ENCODE results near the gene PRPF19. TPM values are rescaled to one million over a fixed set of nuclear protein-coding genes. Genes with fewer than 3 reads are reported as not detected.

PRPF19 gene
- total RNA-seq, 1 donor from 2014 or later: 120 TPM

DNA sequence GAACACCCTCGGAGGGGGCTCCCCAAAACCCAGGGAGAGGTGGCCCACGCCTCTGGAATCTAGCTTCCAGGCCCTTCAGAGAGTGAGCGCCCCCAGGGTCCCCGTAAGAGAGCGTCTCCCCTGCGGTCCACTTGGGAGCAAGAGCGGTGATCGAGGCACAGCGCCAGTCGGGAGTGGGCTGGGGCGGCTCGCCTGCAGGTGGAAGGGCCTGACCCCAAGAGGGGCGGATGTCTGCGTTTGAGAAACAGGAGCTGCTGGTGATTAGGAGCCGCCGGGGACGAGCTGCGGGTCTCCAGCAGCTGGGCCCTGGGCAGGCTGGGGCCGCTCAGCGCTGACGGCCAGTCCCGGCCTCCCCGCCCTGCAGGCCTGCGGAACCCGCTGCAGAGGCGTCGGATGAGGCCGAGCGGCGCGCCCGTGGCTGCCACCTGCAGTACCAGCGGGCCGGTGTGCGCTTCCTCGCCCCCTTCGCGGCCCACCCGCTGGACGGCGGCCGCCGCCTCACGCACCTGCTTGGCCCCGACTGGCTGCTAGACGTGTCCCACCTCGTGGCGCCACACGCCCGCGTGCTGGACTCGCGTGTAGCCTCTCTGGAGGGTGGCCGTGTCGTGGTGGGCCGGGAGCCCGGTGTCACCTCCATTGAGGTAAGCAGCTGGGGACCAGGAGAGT is 27.9 kb upstream of the PRPF19 start:
- H3K27me3 Mint-ChIP-seq: no peaks in the 10 kb centered on the region
- no peak overlapping the region for H3K27ac Mint-ChIP-seq
- no peak for TF ChIP-seq CTCF (conservative IDR thresholded peaks at IDR 0.05)
- no peak for DNase-seq (ENCODE audit: extremely low spot score, unreplicated experiment)
- H3K4me1 Mint-ChIP-seq (ENCODE audit: unreplicated experiment): peaks cover 8% of the 10 kb centered on the region
- peaks cover 14% of the 10 kb centered on the region for H3K36me3 Mint-ChIP-seq
- no peaks in the 10 kb centered on the region for H3K9me3 Mint-ChIP-seq
- no peak overlapping the region for H3K4me3 Mint-ChIP-seq

- Mint-ChIP-seq H3K27ac (no peak overlapping the region), H3K36me3 (peaks cover 14% of the 10 kb centered on the region), H3K4me1 (ENCODE audit: unreplicated experiment) (peaks cover 3% of the 10 kb centered on the region), H3K27me3 (no peaks in the 10 kb centered on the region), H3K4me3 (no peak overlapping the region), H3K9me3 (no peaks in the 10 kb centered on the region)
- no peak for TF ChIP-seq CTCF (conservative IDR thresholded peaks at IDR 0.05)
- DNase-seq (ENCODE audit: extremely low spot score, unreplicated experiment): no peak
Measured at GRCh38 chr11:60933416-60934123, 27.2 kb upstream of the PRPF19 start.

DNA sequence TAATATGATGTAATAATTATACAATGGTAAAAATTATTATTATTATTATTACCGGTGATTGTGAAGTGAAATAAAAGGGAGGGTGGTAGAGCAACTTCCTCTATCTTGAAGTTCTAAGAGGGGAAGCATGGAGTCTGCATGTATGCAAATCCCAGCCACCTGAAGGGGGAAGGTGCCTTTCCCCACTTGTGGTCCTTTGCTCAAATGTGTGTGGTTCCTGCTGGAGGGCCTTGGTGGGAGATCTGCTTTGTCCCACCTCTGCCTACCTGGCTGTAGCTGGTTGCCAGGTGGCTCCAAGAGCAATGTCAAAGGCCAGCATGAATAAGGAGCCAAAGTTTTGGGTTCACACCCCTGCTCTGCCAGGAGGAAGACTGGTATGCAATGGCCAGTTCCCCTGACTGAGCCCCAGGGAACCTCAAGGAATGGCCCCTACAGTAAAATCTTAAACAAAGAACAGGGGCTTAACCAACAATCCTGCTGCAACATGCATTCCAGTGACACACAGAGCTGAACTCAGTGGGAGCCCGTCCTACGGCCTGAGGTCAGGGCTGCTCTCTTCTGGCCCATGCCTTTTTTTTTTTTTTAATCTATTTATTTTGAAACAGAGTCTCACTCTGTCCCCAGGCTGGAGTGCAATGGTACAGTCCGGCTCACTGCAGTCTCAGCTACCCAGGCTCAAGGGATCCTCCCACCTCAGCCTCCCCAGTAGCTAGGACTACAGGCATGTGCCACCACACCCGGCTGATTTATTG is 26.4 kb upstream of the PRPF19 start:
- no peak for TF ChIP-seq CTCF (conservative IDR thresholded peaks at IDR 0.05)
- H3K27ac Mint-ChIP-seq: no peak overlapping the region
- DNase-seq (ENCODE audit: extremely low spot score, unreplicated experiment): no peak
- no peak overlapping the region for H3K4me3 Mint-ChIP-seq
- H3K9me3 Mint-ChIP-seq: no peaks in the 10 kb centered on the region
- H3K36me3 Mint-ChIP-seq: peaks cover 14% of the 10 kb centered on the region
- H3K4me1 Mint-ChIP-seq (ENCODE audit: unreplicated experiment): no peaks in the 10 kb centered on the region
- H3K27me3 Mint-ChIP-seq: no peaks in the 10 kb centered on the region

DNA sequence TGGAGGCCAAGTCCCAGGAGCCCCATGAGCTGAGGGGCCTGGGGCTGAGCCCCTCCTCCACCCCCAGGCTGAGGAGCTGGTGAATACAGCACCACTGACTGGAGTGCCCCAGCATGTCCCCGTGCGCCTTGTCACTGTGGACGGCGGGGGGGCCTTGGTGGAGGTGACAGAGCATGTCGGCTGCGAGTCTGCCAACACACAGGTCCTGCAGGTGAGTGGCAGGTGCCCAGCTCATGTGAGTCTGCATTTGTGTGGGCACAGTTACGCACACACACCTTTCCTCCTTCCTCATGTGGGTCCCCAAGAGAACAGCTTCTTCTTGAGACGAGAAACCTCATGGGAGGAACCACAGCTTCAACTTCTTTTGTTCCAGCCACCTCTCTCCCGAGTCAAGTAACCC is 25.5 kb upstream of the PRPF19 start:
- Mint-ChIP-seq H3K4me3 (no peak overlapping the region), H3K9me3 (no peaks in the 10 kb centered on the region), H3K36me3 (peaks cover 10% of the 10 kb centered on the region), H3K27me3 (no peaks in the 10 kb centered on the region), H3K4me1 (ENCODE audit: unreplicated experiment) (no peaks in the 10 kb centered on the region), H3K27ac (no peak overlapping the region)
- DNase-seq (ENCODE audit: extremely low spot score, unreplicated experiment): no peak
- TF ChIP-seq CTCF (conservative IDR thresholded peaks at IDR 0.05): no peak

DNA sequence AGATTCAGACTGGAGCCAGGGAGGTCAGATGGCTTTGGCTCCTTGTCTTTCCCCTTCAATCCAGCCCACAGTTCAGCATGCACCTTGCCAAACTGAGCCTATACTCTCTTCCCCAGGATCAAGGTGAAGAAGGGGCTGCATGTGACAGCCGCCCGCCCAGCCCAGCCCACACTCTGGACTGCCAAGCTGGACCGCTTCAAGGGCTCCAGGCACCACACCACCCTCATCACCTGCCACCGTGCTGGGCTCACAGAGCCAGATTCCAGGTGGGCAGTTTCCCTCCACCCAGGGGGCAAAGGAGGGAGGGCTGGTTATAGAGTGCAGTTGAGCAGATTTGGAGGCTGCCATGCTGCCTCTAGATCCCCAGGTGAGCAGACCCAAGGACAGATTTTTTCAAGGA is 24.0 kb upstream of the PRPF19 start:
- H3K27ac Mint-ChIP-seq: no peak overlapping the region
- H3K27me3 Mint-ChIP-seq: no peaks in the 10 kb centered on the region
- TF ChIP-seq CTCF (conservative IDR thresholded peaks at IDR 0.05): no peak
- H3K4me3 Mint-ChIP-seq: no peak overlapping the region
- no peaks in the 10 kb centered on the region for H3K9me3 Mint-ChIP-seq
- peaks cover 8% of the 10 kb centered on the region for H3K4me1 Mint-ChIP-seq (ENCODE audit: unreplicated experiment)
- no peak for DNase-seq (ENCODE audit: extremely low spot score, unreplicated experiment)
- H3K36me3 Mint-ChIP-seq: peaks cover 13% of the 10 kb centered on the region

All from type B pancreatic cell (in vitro differentiated cells).